ENCODE data around the gene GPR108. TPM values are rescaled to one million over a fixed set of nuclear protein-coding genes. Genes with fewer than 3 reads are reported as not detected.

GPR108 gene
- total RNA-seq, 4 donors from 2014 or later = 87.9 to 152 (median 116) TPM

DNA sequence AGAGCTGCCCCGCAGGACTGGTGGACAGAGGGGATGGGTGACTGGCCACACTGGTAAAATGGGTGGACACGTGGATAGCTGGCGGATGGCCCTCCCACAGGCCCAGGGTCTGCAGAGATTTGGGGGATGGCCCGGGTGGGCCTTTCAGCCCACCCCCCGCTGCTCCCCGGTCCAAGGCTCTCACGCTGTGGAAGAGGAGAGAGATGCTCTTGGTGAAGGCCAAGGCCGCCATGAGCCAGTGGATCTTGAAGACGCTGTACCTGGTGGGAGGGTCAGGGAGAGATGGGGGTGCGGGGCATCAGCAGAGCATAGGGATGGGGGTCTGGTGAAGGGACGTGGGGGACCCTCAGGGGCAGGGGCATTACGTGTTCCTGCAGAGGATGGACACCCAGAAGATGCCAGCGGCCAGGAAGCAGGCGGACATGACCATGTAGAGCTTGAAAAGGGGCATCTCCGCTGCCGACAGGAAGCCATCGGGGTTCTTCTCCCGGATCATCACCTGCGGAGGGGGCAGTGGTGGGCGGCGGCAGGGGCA, 4.5 kb downstream of the GPR108 start:
- 93 to 95% methylated on average over 21 of the region's 21 CpGs for WGBS, 2 donors
- DNase-seq = no peak
- Histone ChIP-seq H3K4me1 (peaks cover 9 to 14% of the 10 kb centered on the region in 2 donors), H3K27me3 (no peaks in the 10 kb centered on the region), H3K36me3 (peaks cover 13 to 24% of the 10 kb centered on the region in 2 donors), H3K9me3 (no peaks in the 10 kb centered on the region), H3K4me3 (replicated peaks in 1 of 3) (no peak overlapping the region), H3K27ac (no peak overlapping the region)
- no peak for TF ChIP-seq POLR2A (IDR thresholded peaks at IDR 0.05)
- TF ChIP-seq, protein P1, sequence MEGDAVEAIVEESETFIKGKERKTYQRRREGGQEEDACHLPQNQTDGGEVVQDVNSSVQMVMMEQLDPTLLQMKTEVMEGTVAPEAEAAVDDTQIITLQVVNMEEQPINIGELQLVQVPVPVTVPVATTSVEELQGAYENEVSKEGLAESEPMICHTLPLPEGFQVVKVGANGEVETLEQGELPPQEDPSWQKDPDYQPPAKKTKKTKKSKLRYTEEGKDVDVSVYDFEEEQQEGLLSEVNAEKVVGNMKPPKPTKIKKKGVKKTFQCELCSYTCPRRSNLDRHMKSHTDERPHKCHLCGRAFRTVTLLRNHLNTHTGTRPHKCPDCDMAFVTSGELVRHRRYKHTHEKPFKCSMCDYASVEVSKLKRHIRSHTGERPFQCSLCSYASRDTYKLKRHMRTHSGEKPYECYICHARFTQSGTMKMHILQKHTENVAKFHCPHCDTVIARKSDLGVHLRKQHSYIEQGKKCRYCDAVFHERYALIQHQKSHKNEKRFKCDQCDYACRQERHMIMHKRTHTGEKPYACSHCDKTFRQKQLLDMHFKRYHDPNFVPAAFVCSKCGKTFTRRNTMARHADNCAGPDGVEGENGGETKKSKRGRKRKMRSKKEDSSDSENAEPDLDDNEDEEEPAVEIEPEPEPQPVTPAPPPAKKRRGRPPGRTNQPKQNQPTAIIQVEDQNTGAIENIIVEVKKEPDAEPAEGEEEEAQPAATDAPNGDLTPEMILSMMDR (IDR thresholded peaks at IDR 0.05) = no peak
- intact Hi-C loops (cut with DNase I) = loop anchor here (10.0 kb wide), 1 partner anchor 132 kb away; no protein-coding TSS in a partner anchor

DNA sequence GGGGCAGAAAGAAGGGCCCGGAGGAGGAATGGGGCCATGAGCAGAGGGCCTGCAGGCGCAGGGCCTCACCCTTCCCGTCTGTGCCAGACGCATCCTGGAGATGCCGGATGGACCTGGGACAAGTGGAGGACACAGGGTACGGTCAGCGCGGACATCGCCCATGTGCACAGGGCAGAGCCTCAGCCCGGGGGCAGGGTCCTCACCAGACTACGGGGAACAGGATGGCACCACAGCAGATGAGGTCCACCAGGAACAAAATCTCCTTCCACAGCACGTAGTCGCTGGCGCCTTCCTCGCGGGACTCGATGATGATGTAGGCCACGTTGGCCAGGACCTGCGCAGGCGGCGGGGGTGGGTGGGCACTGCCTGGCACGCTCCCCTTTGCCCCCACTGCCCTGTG, 5.6 kb downstream of the GPR108 start:
- DNase-seq = no peak
- Histone ChIP-seq H3K36me3 (peaks cover 13 to 24% of the 10 kb centered on the region in 2 donors), H3K4me3 (replicated peaks in 1 of 3) (no peak overlapping the region), H3K27me3 (no peaks in the 10 kb centered on the region), H3K4me1 (peaks cover 9 to 13% of the 10 kb centered on the region in 2 donors), H3K9me3 (no peaks in the 10 kb centered on the region), H3K27ac (no peak overlapping the region)
- TF ChIP-seq, protein P1 (IDR thresholded peaks at IDR 0.05) = no peak
- TF ChIP-seq POLR2A (IDR thresholded peaks at IDR 0.05) = no peak
- intact Hi-C loops (cut with DNase I) = loop anchor here (10.0 kb wide), 1 partner anchor 133 kb away; no protein-coding TSS in a partner anchor
- 90 to 93% methylated on average over 12 to 22 of the region's 22 CpGs for WGBS, 2 donors

DNA sequence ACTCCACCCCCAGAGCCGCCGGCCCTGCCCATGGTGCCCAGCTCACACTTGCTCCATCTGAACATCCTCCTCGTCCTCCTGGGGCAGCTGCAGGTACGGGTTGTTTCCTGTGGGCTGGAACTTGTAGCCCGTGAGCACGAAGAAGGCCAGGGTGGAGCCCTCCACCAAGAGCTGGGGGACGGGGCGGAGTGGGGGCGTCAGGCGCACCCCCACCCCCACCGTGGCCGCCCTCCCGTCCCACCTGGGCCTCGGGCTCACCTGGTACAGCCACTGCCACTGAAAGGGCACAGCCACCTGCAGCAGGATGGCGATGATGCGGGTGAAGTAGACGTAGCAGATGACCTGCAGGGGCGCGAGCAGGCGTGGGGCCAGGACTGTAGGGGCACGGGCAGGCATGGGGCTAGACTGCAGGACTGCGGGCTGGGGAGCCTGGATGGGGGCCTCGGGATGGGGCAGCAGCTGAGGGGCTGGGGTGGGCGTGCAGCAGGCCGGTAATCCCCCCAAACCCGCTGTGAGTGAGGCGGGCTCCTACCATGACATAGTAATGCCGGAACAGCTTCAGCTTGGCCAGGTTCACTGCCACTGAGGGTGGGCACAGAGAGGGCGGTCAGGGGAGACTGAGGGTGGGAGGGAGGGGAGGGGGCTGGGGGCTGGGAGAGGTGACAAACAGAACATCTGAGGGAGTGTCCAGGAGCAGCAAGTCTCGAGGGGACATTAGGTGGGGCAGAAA, 6.3 kb downstream of the GPR108 start:
- 93 to 95% methylated on average over 24 of the region's 30 CpGs for WGBS, 2 donors
- no peak overlapping the region for H3K27ac ChIP-seq
- H3K36me3 ChIP-seq = peaks cover 13 to 24% of the 10 kb centered on the region in 2 donors
- no peak overlapping the region for H3K4me3 ChIP-seq (replicated peaks in 1 of 3)
- no peak for TF ChIP-seq POLR2A (IDR thresholded peaks at IDR 0.05)
- TF ChIP-seq, protein P1 (IDR thresholded peaks at IDR 0.05) = no peak
- no peak for DNase-seq
- H3K4me1 ChIP-seq = peaks cover 4 to 10% of the 10 kb centered on the region in 2 donors
- no peaks in the 10 kb centered on the region for H3K27me3 ChIP-seq
- intact Hi-C loops (cut with DNase I) = loop anchor here (10.0 kb wide), 1 partner anchor 134 kb away; no protein-coding TSS in a partner anchor
- no peaks in the 10 kb centered on the region for H3K9me3 ChIP-seq

DNA sequence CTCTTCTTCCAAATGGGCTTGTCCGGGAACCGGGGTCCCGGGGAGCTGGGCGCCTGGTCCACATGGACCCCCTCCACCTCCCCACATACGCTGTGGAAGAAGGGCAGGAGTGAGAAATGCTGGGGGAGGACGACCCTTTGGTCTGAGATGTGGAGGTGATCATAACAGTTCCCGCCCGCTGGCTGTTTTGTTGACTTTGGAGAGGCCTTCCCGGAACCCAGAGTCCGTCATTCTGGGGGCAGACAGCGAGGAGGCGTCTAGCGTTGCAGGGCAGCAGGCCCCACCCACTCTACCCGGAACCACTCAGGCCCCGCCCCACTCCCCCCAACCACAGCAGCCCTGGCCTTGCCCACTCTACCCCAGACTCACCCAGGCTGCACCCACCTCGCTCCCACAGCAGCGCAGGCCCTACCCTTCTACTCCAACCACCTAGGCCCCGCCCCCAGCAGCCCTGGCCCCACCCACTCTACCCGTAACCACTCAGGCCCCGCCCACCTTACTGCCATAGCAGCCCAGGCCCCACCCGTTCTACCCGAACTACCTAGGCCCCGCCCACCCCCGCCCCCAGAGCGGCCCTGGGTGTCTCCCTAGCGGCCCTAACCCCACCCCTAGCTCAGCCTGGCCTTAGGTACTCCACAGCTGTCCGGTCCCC, 7.1 kb downstream of the GPR108 start:
- Histone ChIP-seq H3K27ac (no peak overlapping the region), H3K36me3 (peaks cover 13 to 24% of the 10 kb centered on the region in 2 donors), H3K27me3 (no peaks in the 10 kb centered on the region), H3K4me3 (replicated peaks in 1 of 3) (no peak overlapping the region), H3K4me1 (peaks cover 0 to 2% of the 10 kb centered on the region in 2 donors), H3K9me3 (no peaks in the 10 kb centered on the region)
- TF ChIP-seq, protein P1 (IDR thresholded peaks at IDR 0.05) = no peak
- no peak for TF ChIP-seq POLR2A (IDR thresholded peaks at IDR 0.05)
- WGBS, 2 donors = 82 to 87% methylated on average over 9 to 17 of the region's 27 CpGs
- intact Hi-C loops (cut with DNase I) = loop anchor here (10.0 kb wide), 1 partner anchor 135 kb away; no protein-coding TSS in a partner anchor
- peak; percentile 31 to 34 for DNase-seq

All from thyroid gland (tissue), 4 donors.